Measurements from ENCODE around the gene TMEM219. TPM values are rescaled to one million over a fixed set of nuclear protein-coding genes. Genes with fewer than 3 reads are reported as not detected.

TMEM219 gene
- total and polyA plus RNA-seq, 4 donors, result 25.5 to 75.9 (median 46.9) TPM

GRCh38 chr16:29985271-29985811 lies 23.5 kb downstream of the TMEM219 start (continued):
- TF ChIP-seq YY1 (IDR thresholded peaks at IDR 0.05) (no peak), JUND (IDR thresholded peaks at IDR 0.05) (no peak), REST (IDR thresholded peaks at IDR 0.05) (no peak)

- WGBS, result 94% methylated on average over 20 of the region's 20 CpGs
- Histone ChIP-seq H3K9me3 (ENCODE audit: control insufficient read depth in 4 of 4, low read length in 3 of 4) (no peaks in the 10 kb centered on the region), H3K9ac (ENCODE audit: low read depth in 1 of 2, low read length in 2 of 2) (no peak overlapping the region), H3K4me1 (ENCODE audit: control insufficient read depth in 4 of 4, insufficient read depth in 4 of 4, low read length in 3 of 4) (no peaks in the 10 kb centered on the region), H3K27ac (ENCODE audit: low read depth in 1 of 2, low read length in 2 of 2) (no peak overlapping the region), H3K27me3 (ENCODE audit: control insufficient read depth in 4 of 4, insufficient read depth in 4 of 4, low read length in 3 of 4) (no peaks in the 10 kb centered on the region), H3K36me3 (ENCODE audit: control insufficient read depth in 4 of 4, insufficient read depth in 3 of 4, low read depth in 1 of 4, low read length in 3 of 4) (peaks cover 44 to 94% (median 59%) of the 10 kb centered on the region in 4 donors), H3K4me3 (ENCODE audit: low read depth in 1 of 3, low read length in 3 of 3) (no peak overlapping the region)
- no peak for DNase-seq (ENCODE audit: low spot score)
- no peak for TF ChIP-seq HNF4A (conservative IDR thresholded peaks at IDR 0.05)
- TF ChIP-seq GABPA (IDR thresholded peaks at IDR 0.05 in 1 of 2, conservative IDR thresholded peaks at IDR 0.05 in 1 of 2), result no peak
- TF ChIP-seq RXRA (IDR thresholded peaks at IDR 0.05), result no peak
- no peak for TF ChIP-seq FOXA2 (IDR thresholded peaks at IDR 0.05)
- TF ChIP-seq RAD21 (IDR thresholded peaks at IDR 0.05), result no peak
- TF ChIP-seq JUND (IDR thresholded peaks at IDR 0.05), result no peak
- TF ChIP-seq FOXA1 (IDR thresholded peaks at IDR 0.05), result no peak
- TF ChIP-seq ATF3 (IDR thresholded peaks at IDR 0.05), result no peak
- TF ChIP-seq REST (IDR thresholded peaks at IDR 0.05), result no peak
- no peak for TF ChIP-seq CTCF (IDR thresholded peaks at IDR 0.05; ENCODE audit: low read depth, low read length, missing input control)
- TF ChIP-seq TAF1 (conservative IDR thresholded peaks at IDR 0.05), result no peak
Observed at GRCh38 chr16:29986231-29986630, 24.4 kb downstream of the TMEM219 start.
